Keratinocyte (primary cell): ENCODE results near the gene TBC1D4. TPM values are rescaled to one million over a fixed set of nuclear protein-coding genes. Genes with fewer than 3 reads are reported as not detected.

ENCODE experiments used
- DNase-seq: peaks from one replicate; pipeline ENCODE4 v3.0.0-alpha.2; 2011; ENCODE audit warnings: low read depth, missing footprints, low spot score
- FAIRE-seq: peaks from 2 replicates; lab custom pipeline; 2011; peaks lifted over from hg19 to GRCh38; lab: Jason Lieb, UNC
- H2AFZ ChIP-seq: 2 replicates; pipeline ENCODE4 v1.6.0; 2012; ENCODE audit warnings: low read length, control low read depth, inconsistent platforms; ENCODE audit not compliant: control insufficient read depth
- H3K27ac ChIP-seq: 2 replicates; pipeline ENCODE4 v1.5.1; 2011; ENCODE audit warnings: low read length; ENCODE audit not compliant: control insufficient read depth, insufficient read depth
- H3K27me3 ChIP-seq: 3 replicates; pipeline ENCODE4 v1.6.0; 2011; ENCODE audit warnings: low read length; ENCODE audit not compliant: control insufficient read depth, insufficient read depth; ENCODE audit errors: extremely low read depth
- H3K36me3 ChIP-seq, 2 experiments: 2 replicates in 1 of 2; 3 replicates in 1 of 2; pipeline ENCODE4 v1.5.1; 2011; ENCODE audit warnings: low read length in 2 of 2, mild to moderate bottlenecking in 1 of 2; ENCODE audit not compliant: control insufficient read depth in 2 of 2, insufficient read depth in 2 of 2; ENCODE audit errors: extremely low read depth in 1 of 2
- H3K4me1 ChIP-seq: 3 replicates; pipeline ENCODE4 v1.5.1; 2011; ENCODE audit warnings: low read length; ENCODE audit not compliant: control insufficient read depth, insufficient read depth; ENCODE audit errors: extremely low read depth
- H3K4me2 ChIP-seq: 3 replicates; pipeline ENCODE4 v1.6.0; 2011; ENCODE audit warnings: low read depth, low read length; ENCODE audit not compliant: control insufficient read depth, insufficient read depth; ENCODE audit errors: extremely low read depth
- H3K4me3 ChIP-seq, 3 experiments: fragments of 200-600 bp in 1 of 3; sonication (generic) in 1 of 3; 2 replicates in 2 of 3; 3 replicates in 1 of 3; pipeline ENCODE4 v1.5.1; 2011 to 2016; ENCODE audit warnings: low read length in 3 of 3, mild to moderate bottlenecking in 3 of 3, control low read depth in 2 of 3, inconsistent platforms in 1 of 3, low read depth in 1 of 3, mixed read lengths in 1 of 3, mixed run types in 1 of 3, moderate library complexity in 1 of 3; ENCODE audit not compliant: control insufficient read depth in 2 of 3, insufficient read depth in 2 of 3; ENCODE audit errors: extremely low read depth in 1 of 3
- H3K79me2 ChIP-seq: 2 replicates; pipeline ENCODE4 v1.6.0; 2012; ENCODE audit warnings: low read length; ENCODE audit not compliant: control insufficient read depth, insufficient read depth
- H3K9ac ChIP-seq: 3 replicates; pipeline ENCODE4 v1.6.0; 2011; ENCODE audit warnings: low read length; ENCODE audit not compliant: control insufficient read depth, insufficient read depth; ENCODE audit errors: extremely low read depth
- H3K9me1 ChIP-seq: 3 replicates; pipeline ENCODE4 v1.6.0; 2011; ENCODE audit warnings: low read length; ENCODE audit not compliant: control insufficient read depth, insufficient read depth; ENCODE audit errors: extremely low read depth
- H3K9me3 ChIP-seq: 2 replicates; pipeline ENCODE4 v1.5.1; 2012; ENCODE audit warnings: low read depth, low read length; ENCODE audit not compliant: control insufficient read depth
- H4K20me1 ChIP-seq: 3 replicates; pipeline ENCODE4 v1.6.0; 2011; ENCODE audit warnings: low read length; ENCODE audit not compliant: control insufficient read depth, insufficient read depth; ENCODE audit errors: extremely low read depth
- EZH2 ChIP-seq: IDR thresholded peaks from one replicate; pipeline ENCODE4 v1.6.1; 2012; ENCODE audit warnings: inconsistent platforms, mild to moderate bottlenecking, low read length, moderate library complexity
- dilution Hi-C: fragments of 300-500 bp; cut with MboI; formaldehyde crosslinking; loops from one replicate; pipeline ENCODE4 v1.7.0; 2020; ENCODE audit warnings: low sequenced_read_pairs; ENCODE audit not compliant: extremely low pct_ligation_motif_present
- polyA plus RNA-seq, 5 experiments: library from polyadenylated mRNA; depleted of rRNA in 3 of 5; stranded (reverse) in 3 of 5; stranded (forward) in 1 of 5; unstranded in 1 of 5; fragments of >200 nt; gene quantifications; 1 replicate in 1 of 5; 2 replicates in 3 of 5; 3 replicates in 1 of 5; pipeline versions ENCODE4 v1.2.1 to v1.2.3, GENCODE V29; 2011 to 2012; ENCODE audit warnings: missing spikeins in 2 of 5, low read depth in 1 of 5, low replicate concordance in 1 of 5
- TF ChIP-seq, protein P1 (sequence below), 3 experiments: IDR thresholded peaks in 1 of 3; conservative IDR thresholded peaks in 1 of 3; optimal IDR thresholded peaks in 1 of 3; 2 replicates in 2 of 3; 3 replicates in 1 of 3; pipeline versions ENCODE3 to v1.5.1; 2011; ENCODE audit warnings: low read length in 3 of 3, mild to moderate bottlenecking in 3 of 3, moderate library complexity in 2 of 3, control low read depth in 1 of 3, inconsistent platforms in 1 of 3; ENCODE audit not compliant: insufficient read depth in 2 of 3; ENCODE audit errors: extremely low read depth in 1 of 3

The TBC1D4 gene
- polyA plus RNA-seq, 1 donor (not counting 4 experiments of a cell fraction or from before 2014, with no cell fraction given): 14.2 TPM

DNA sequence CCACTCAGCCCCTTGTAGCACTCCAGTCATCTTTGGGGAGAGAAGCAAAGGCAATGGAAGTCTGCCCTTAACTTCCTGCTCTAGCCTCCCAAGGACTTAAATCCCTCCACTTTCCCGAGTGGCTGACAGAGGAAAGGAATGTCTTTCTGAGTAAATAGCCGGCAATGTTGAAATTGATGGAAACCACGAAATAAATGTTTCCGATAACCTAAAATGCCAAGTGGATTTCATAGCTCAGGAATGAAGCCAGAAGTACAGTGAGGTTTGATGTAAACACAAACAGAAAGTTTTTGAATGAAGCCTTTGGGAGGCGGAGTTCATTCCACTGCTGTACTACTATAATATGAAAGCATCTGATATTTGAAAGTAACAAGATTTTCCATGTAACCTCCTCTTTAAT lies 14.0 kb upstream of the TBC1D4 start:
- no peak overlapping the region for H3K9ac ChIP-seq
- H3K27ac ChIP-seq: no peak overlapping the region
- no peaks in the 10 kb centered on the region for H3K9me1 ChIP-seq
- no peak for FAIRE-seq
- H3K36me3 ChIP-seq: no peaks in the 10 kb centered on the region
- H3K4me1 ChIP-seq: no peaks in the 10 kb centered on the region
- no peak for DNase-seq
- TF ChIP-seq, protein P1, sequence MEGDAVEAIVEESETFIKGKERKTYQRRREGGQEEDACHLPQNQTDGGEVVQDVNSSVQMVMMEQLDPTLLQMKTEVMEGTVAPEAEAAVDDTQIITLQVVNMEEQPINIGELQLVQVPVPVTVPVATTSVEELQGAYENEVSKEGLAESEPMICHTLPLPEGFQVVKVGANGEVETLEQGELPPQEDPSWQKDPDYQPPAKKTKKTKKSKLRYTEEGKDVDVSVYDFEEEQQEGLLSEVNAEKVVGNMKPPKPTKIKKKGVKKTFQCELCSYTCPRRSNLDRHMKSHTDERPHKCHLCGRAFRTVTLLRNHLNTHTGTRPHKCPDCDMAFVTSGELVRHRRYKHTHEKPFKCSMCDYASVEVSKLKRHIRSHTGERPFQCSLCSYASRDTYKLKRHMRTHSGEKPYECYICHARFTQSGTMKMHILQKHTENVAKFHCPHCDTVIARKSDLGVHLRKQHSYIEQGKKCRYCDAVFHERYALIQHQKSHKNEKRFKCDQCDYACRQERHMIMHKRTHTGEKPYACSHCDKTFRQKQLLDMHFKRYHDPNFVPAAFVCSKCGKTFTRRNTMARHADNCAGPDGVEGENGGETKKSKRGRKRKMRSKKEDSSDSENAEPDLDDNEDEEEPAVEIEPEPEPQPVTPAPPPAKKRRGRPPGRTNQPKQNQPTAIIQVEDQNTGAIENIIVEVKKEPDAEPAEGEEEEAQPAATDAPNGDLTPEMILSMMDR (optimal IDR thresholded peaks at IDR 0.05 in 1 of 3, IDR thresholded peaks at IDR 0.05 in 1 of 3, conservative IDR thresholded peaks at IDR 0.05 in 1 of 3; ENCODE audit: extremely low read depth in 1 of 3, insufficient read depth in 2 of 3, low read length in 3 of 3): no peak
- no peak for TF ChIP-seq EZH2
- H3K4me2 ChIP-seq: no peak overlapping the region
- no peaks in the 10 kb centered on the region for H3K27me3 ChIP-seq
- H3K4me3 ChIP-seq: no peak overlapping the region
- dilution Hi-C loops: no loop called here
- H2AFZ ChIP-seq: no peak overlapping the region
- H4K20me1 ChIP-seq: no peaks in the 10 kb centered on the region
- H3K79me2 ChIP-seq: no peaks in the 10 kb centered on the region
- H3K9me3 ChIP-seq: no peaks in the 10 kb centered on the region

DNA sequence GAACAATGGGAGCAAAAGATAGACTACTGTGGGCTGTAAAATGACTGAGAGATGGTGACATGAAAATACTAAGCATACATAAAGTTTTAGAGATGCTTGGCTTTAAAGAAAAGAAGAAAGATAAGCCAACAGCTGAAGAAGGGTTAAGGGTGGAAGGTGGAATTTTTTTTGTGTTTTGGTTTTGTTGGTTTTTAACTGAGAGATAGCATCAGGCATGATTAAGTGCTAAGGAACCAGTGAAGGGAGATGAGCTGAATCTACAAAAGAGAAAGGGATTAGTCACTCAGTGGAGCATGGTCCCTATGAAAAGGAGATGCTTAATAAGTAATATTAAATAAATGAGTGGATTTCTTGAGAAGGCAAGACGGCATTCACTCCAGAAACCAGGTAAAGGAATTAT lies 12.5 kb upstream of the TBC1D4 start:
- Histone ChIP-seq H3K4me1 (peaks cover 3% of the 10 kb centered on the region), H3K9me1 (no peaks in the 10 kb centered on the region), H3K4me3 (no peak overlapping the region), H4K20me1 (no peaks in the 10 kb centered on the region), H3K79me2 (no peaks in the 10 kb centered on the region), H3K36me3 (no peaks in the 10 kb centered on the region), H3K9ac (no peak overlapping the region), H3K27me3 (no peaks in the 10 kb centered on the region), H2AFZ (no peak overlapping the region), H3K27ac (no peak overlapping the region), H3K4me2 (no peak overlapping the region), H3K9me3 (no peaks in the 10 kb centered on the region)
- TF ChIP-seq EZH2: no peak
- TF ChIP-seq, protein P1 (optimal IDR thresholded peaks at IDR 0.05 in 1 of 3, IDR thresholded peaks at IDR 0.05 in 1 of 3, conservative IDR thresholded peaks at IDR 0.05 in 1 of 3; ENCODE audit: extremely low read depth in 1 of 3, insufficient read depth in 2 of 3, low read length in 3 of 3): no peak
- dilution Hi-C loops: no loop called here
- FAIRE-seq (no peak), DNase-seq (no peak)
